Mesendoderm (in vitro differentiated cells): Measurements from ENCODE around the gene BLVRB.
A peak's percentile ranks its signal among the peaks of the same experiment; 100 is the strongest.

Experiments
- DNase-seq: peaks from one replicate; pipeline ENCODE4 v3.0.0; 2013
- H2AK5ac ChIP-seq: 2 replicates; pipeline ENCODE4 v1.6.1; 2013; ENCODE audit warnings: low read length, inconsistent platforms
- H2BK120ac ChIP-seq: 2 replicates; pipeline ENCODE4 v1.6.1; 2013; ENCODE audit warnings: low read depth, mild to moderate bottlenecking, low read length, moderate library complexity, mixed read lengths
- H2BK15ac ChIP-seq: replicated peaks from 2 replicates; pipeline ENCODE4 v1.6.1; 2013; ENCODE audit warnings: low read depth, mild to moderate bottlenecking, moderate library complexity
- H2BK5ac ChIP-seq: 2 replicates; pipeline ENCODE4 v1.6.1; 2013; ENCODE audit warnings: low read length, inconsistent platforms
- H3K18ac ChIP-seq: 2 replicates; pipeline ENCODE4 v1.6.1; 2013; ENCODE audit warnings: mild to moderate bottlenecking, low read length, mixed read lengths
- H3K23ac ChIP-seq: one replicate; pipeline ENCODE4 v1.6.1; 2013; ENCODE audit warnings: low read length
- H3K27ac ChIP-seq: 2 replicates; pipeline ENCODE4 v1.5.1; 2013; ENCODE audit warnings: low read depth, mild to moderate bottlenecking, inconsistent platforms, low read length, moderate library complexity
- H3K27me3 ChIP-seq: 2 replicates; pipeline ENCODE4 v1.6.1; 2013; ENCODE audit warnings: low read length, control low read depth, mild to moderate bottlenecking, inconsistent platforms; ENCODE audit not compliant: insufficient read depth, poor library complexity
- H3K36me3 ChIP-seq: 2 replicates; pipeline ENCODE4 v1.6.1; 2013; ENCODE audit warnings: low read length, inconsistent platforms; ENCODE audit not compliant: control insufficient read depth, insufficient read depth
- H3K4ac ChIP-seq: one replicate; pipeline ENCODE4 v1.6.1; 2013; ENCODE audit warnings: low read depth, mild to moderate bottlenecking, low read length, moderate library complexity
- H3K4me1 ChIP-seq: 2 replicates; pipeline ENCODE4 v1.6.1; 2013; ENCODE audit warnings: low read depth, low read length, inconsistent platforms; ENCODE audit not compliant: control insufficient read depth
- H3K4me2 ChIP-seq: 2 replicates; pipeline ENCODE4 v1.6.1; 2013; ENCODE audit warnings: low read length
- H3K4me3 ChIP-seq: 2 replicates; pipeline ENCODE4 v1.5.1; 2013; ENCODE audit warnings: mild to moderate bottlenecking, low read length
- H3K56ac ChIP-seq: one replicate; pipeline ENCODE4 v1.6.1; 2013; ENCODE audit warnings: low read length
- H3K79me1 ChIP-seq: 2 replicates; pipeline ENCODE4 v1.6.1; 2013; ENCODE audit warnings: low read length, inconsistent platforms
- H3K79me2 ChIP-seq: 2 replicates; pipeline ENCODE4 v1.6.1; 2013; ENCODE audit warnings: mild to moderate bottlenecking, low read length; ENCODE audit not compliant: control insufficient read depth, insufficient read depth
- H3K9ac ChIP-seq: 2 replicates; pipeline ENCODE4 v1.6.1; 2013; ENCODE audit warnings: low read length, inconsistent platforms
- H4K5ac ChIP-seq: one replicate; pipeline ENCODE4 v1.6.1; 2013; ENCODE audit warnings: low read length
- H4K8ac ChIP-seq: one replicate; pipeline ENCODE4 v1.6.1; 2013; ENCODE audit warnings: low read depth, mild to moderate bottlenecking, control low read depth, low read length, moderate library complexity
- WGBS: extraction: QIAGEN DNeasy Blood & Tissue Kit; methylation state at CpG from one replicate; pipeline ENCODE4 v1.1.7; 2013; ENCODE audit warnings: low lambda C conversion rate, missing lambda C conversion rate; ENCODE audit not compliant: insufficient coverage; ENCODE audit errors: extremely low coverage; 5-methylcytosine and 5-hydroxymethylcytosine counted together

Gene BLVRB

DNA sequence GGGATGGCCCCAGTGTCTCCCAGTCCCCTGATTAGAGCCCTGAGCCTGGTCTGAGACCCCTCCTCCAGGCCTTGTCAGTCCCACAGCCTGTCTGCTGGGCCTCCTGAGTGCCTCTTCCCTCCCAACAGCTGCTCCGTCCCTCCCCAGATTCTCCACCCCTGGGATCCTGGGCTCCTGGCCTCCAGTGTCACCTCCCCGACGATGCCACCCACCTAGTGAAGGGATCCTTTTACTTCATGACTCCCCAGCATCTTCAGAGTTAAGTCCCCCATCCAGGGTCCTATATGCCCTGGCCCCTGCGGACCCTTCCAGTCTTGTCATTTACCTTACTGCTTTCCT, 47.9 kb downstream of the BLVRB start:
- H4K8ac ChIP-seq, result no peak overlapping the region
- no peak overlapping the region for H2AK5ac ChIP-seq
- H3K56ac ChIP-seq, result peak overlapping the region; percentile 54
- H2BK120ac ChIP-seq, result no peak overlapping the region
- H3K4me1 ChIP-seq, result no peaks in the 10 kb centered on the region
- no peak overlapping the region for H3K23ac ChIP-seq
- H3K4me2 ChIP-seq, result no peak overlapping the region
- H3K18ac ChIP-seq, result no peak overlapping the region
- H2BK5ac ChIP-seq, result no peak overlapping the region
- H3K79me2 ChIP-seq, result no peaks in the 10 kb centered on the region
- no peak overlapping the region for H3K27ac ChIP-seq
- H3K27me3 ChIP-seq, result no peaks in the 10 kb centered on the region
- DNase-seq, result no peak
- no peak overlapping the region for H3K4ac ChIP-seq
- H3K79me1 ChIP-seq, result no peaks in the 10 kb centered on the region
- H3K4me3 ChIP-seq, result no peak overlapping the region
- no peak overlapping the region for H3K9ac ChIP-seq
- no CpG with 5 or more reads among the region's 4 CpGs for WGBS
- peaks cover under 1% of the 10 kb centered on the region for H3K36me3 ChIP-seq
- H4K5ac ChIP-seq, result no peak overlapping the region
- H2BK15ac ChIP-seq, result no peak overlapping the region

DNA sequence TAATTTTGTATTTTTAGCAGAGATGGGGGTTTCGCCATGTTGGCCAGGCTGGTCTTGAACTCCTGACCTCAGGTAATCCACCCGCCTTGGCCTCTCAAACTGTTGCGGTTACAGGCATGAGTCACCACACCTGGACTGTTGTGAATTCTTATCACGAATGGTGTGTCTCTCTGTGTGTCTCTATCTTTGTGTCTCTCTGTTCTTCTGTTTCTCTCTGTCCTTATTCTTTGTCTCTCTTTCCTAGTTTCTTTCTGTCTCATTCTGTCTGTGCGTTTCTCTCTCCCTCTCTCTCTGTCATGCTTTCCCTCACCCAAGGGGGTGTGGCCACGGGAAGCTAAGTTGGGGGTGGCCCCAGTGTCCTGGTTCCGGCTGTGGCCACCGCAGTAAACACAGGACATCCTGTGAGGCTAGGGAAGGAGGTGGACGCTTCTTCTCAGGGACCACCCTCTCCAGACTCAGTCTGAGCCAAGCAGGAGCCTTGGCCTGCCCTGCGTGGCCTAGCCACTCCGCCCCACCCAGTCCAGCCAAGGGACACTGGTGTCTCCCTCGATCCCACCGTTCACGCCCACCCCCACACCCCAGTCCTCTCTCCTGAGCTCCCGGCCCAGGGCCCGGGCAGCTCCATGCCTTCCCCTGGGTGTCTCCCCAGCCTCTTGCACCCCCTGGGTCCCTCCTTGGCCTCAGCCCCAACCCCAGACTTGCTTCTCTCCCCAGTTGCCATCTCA, 48.5 kb downstream of the BLVRB start:
- peak overlapping the region; percentile 54 for H3K56ac ChIP-seq
- H2AK5ac ChIP-seq, result no peak overlapping the region
- no peak overlapping the region for H4K5ac ChIP-seq
- no peak overlapping the region for H3K27ac ChIP-seq
- H3K23ac ChIP-seq, result no peak overlapping the region
- DNase-seq, result no peak
- H3K4ac ChIP-seq, result no peak overlapping the region
- no peak overlapping the region for H4K8ac ChIP-seq
- H3K18ac ChIP-seq, result no peak overlapping the region
- no peak overlapping the region for H2BK120ac ChIP-seq
- H3K4me2 ChIP-seq, result no peak overlapping the region
- H3K9ac ChIP-seq, result no peak overlapping the region
- no peaks in the 10 kb centered on the region for H3K79me1 ChIP-seq
- H2BK5ac ChIP-seq, result no peak overlapping the region
- H3K27me3 ChIP-seq, result no peaks in the 10 kb centered on the region
- no peaks in the 10 kb centered on the region for H3K36me3 ChIP-seq
- H3K4me3 ChIP-seq, result no peak overlapping the region
- no peaks in the 10 kb centered on the region for H3K4me1 ChIP-seq
- H3K79me2 ChIP-seq, result no peaks in the 10 kb centered on the region
- WGBS, result no CpG with 5 or more reads among the region's 16 CpGs
- H2BK15ac ChIP-seq, result no peak overlapping the region

DNA sequence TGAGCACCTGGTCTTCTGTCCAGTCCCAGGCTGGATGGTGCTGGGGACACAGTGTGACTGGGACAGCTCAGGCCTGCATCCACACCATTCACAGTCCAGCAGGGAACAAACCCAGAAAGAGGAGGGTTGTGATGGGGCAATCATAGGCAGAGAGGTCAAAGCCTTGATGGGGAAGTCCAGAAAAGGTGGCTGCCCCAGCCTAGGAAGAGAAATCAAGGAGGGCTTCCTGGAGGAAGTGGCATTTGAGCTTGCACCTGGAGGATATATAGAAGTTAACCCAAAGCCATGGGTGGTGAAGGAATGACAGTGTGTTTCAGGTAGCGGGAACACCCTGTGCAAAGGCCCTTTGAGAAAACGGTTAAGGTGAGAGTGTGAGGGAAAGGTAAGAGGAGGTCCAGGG, 49.8 kb downstream of the BLVRB start:
- H3K79me2 ChIP-seq, result no peaks in the 10 kb centered on the region
- H3K79me1 ChIP-seq, result no peaks in the 10 kb centered on the region
- no peak overlapping the region for H4K5ac ChIP-seq
- no peak overlapping the region for H4K8ac ChIP-seq
- H2BK5ac ChIP-seq, result no peak overlapping the region
- H2AK5ac ChIP-seq, result no peak overlapping the region
- H3K56ac ChIP-seq, result no peak overlapping the region
- no peak for DNase-seq
- H3K23ac ChIP-seq, result no peak overlapping the region
- no peak overlapping the region for H3K27ac ChIP-seq
- no peak overlapping the region for H2BK120ac ChIP-seq
- no peak overlapping the region for H3K4me2 ChIP-seq
- no peaks in the 10 kb centered on the region for H3K36me3 ChIP-seq
- H3K9ac ChIP-seq, result no peak overlapping the region
- WGBS, result no CpG with 5 or more reads among the region's 2 CpGs
- no peak overlapping the region for H3K4me3 ChIP-seq
- H3K4ac ChIP-seq, result no peak overlapping the region
- no peaks in the 10 kb centered on the region for H3K27me3 ChIP-seq
- H3K18ac ChIP-seq, result no peak overlapping the region
- H2BK15ac ChIP-seq, result no peak overlapping the region
- no peaks in the 10 kb centered on the region for H3K4me1 ChIP-seq

DNA sequence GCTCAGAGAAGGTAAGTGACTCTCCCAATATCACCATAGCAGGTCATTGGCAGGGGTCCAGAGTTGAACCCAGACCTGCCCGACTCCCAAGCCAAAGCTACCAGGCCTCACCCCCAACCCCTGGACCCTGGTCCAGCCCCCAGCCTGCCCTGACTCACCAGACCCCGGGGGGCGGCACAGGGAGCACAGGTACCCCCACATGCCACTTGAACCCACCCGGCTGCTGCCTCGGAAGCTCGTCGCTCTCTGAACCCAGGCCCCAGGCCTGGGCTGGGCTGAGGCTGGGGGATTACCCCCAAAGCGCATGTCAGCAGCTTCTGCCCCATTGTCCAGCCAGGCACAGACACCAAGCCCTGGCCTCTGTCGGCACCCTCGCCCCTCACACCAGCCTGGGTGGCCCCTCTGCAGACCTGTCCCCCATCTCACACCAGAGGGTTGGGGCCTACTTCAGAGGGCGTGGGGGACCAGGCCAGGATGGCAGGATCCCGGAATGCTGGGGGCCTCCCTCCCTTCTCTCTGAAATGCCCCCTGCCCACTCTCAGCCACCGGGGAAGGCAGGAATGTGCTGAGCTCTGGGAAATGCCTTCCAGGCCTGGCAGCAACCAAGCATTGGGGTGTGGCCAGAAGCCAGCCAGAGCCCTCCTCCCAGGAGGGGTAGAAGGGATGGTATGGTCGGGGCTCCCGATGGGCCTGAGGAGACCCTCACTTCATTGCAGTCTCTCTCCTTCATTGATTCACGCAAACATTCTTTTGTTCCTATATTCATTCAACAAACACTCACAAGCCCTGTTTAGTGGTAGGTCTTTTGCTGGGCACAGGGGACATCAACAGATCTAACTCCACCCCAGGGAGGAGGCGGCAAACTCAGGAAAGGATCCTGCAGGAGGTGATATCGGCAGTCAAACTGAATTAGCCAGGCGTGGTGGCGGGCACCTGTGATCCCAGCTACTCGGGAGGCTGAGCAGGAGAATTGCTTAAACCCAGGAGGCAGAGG, 50.7 kb downstream of the BLVRB start:
- no peaks in the 10 kb centered on the region for H3K4me1 ChIP-seq
- H4K5ac ChIP-seq, result no peak overlapping the region
- H2BK120ac ChIP-seq, result no peak overlapping the region
- H3K4ac ChIP-seq, result no peak overlapping the region
- H2AK5ac ChIP-seq, result no peak overlapping the region
- H3K56ac ChIP-seq, result no peak overlapping the region
- no peak overlapping the region for H3K23ac ChIP-seq
- H3K27ac ChIP-seq, result no peak overlapping the region
- no peak overlapping the region for H3K18ac ChIP-seq
- H2BK15ac ChIP-seq, result no peak overlapping the region
- no CpG with 5 or more reads among the region's 21 CpGs for WGBS
- no peak overlapping the region for H3K4me3 ChIP-seq
- H4K8ac ChIP-seq, result no peak overlapping the region
- no peaks in the 10 kb centered on the region for H3K79me2 ChIP-seq
- H3K9ac ChIP-seq, result no peak overlapping the region
- H3K79me1 ChIP-seq, result no peaks in the 10 kb centered on the region
- no peak for DNase-seq
- no peaks in the 10 kb centered on the region for H3K27me3 ChIP-seq
- no peaks in the 10 kb centered on the region for H3K36me3 ChIP-seq
- no peak overlapping the region for H2BK5ac ChIP-seq
- H3K4me2 ChIP-seq, result no peak overlapping the region

DNA sequence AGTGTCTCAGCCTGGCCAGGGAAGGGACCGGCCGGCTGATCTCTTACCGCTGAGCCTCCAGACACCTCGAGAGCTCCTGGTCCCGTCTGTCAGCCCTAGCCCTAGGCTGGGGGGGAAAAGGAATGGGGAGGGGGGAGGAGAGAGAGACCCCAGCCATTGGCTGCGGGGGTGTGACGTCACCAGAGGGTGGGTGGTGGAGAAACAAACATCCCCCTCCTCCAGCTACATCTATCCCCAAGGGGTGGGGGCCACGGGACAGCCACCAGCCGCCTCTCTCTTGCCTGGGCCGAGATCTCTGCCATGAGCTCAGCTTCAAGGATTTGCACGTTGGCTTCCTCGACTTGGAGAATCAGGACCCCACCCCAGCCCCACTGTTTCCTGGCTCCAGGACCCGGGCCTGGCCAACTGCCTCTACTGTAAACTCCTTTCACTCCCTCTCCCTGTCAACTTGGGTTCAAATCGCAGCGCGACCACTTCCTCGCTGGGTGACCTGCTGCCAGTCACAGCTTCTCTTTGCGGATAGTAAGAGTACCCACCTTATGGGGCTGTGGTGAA, 52.2 kb downstream of the BLVRB start, which contains the start of gene PRX:
PRX (minus strand) TSS at position 88 of the 555 bp plus-strand sequence. CDS start 5,446 bp downstream, outside the sequence.
- peak; percentile 92 for DNase-seq
- Histone ChIP-seq H3K36me3 (no peaks in the 10 kb centered on the region), H2AK5ac (no peak within 1 kb of the TSS), H3K27ac (no peak within 1 kb of the TSS), H4K5ac (no peak within 1 kb of the TSS), H3K4me3 (no peak within 1 kb of the TSS), H2BK15ac (no peak within 1 kb of the TSS), H3K4ac (no peak within 1 kb of the TSS), H3K9ac (peak within 1 kb of the TSS; percentile 22), H3K4me2 (no peak within 1 kb of the TSS), H3K4me1 (no peaks in the 10 kb centered on the region), H3K27me3 (no peaks in the 10 kb centered on the region), H4K8ac (no peak within 1 kb of the TSS), H3K79me1 (no peaks in the 10 kb centered on the region), H3K56ac (peak within 1 kb of the TSS; percentile 43), H3K23ac (no peak within 1 kb of the TSS), H2BK5ac (no peak within 1 kb of the TSS), H3K79me2 (no peaks in the 10 kb centered on the region), H3K18ac (no peak within 1 kb of the TSS), H2BK120ac (no peak within 1 kb of the TSS)
- no CpG with 5 or more reads among the region's 18 CpGs for WGBS
